Stimulated activated CD4-positive, alpha-beta T cell treated with anti-CD3 and anti-CD28 coated beads, Interleukin-2, amount 100 ng/mL, for 24 hours (primary cell): ENCODE results near the gene LATS1.
"Not testable (repeated sequence)": the region's sequence is repeated elsewhere in the genome, so short reads cannot be mapped to it uniquely, and the experiment has no call there.

ENCODE experiments used
- DNase-seq, 2 donors: peaks; one replicate each; pipeline ENCODE4 v3.0.0-alpha.2; 2020

The LATS1 gene

GRCh38 chr6:149717588-149718458 is at the start of gene LATS1:
Gene LATS1, minus strand, starts transcription at chr6:149718101. Its CDS starts 15,975 bp downstream, at chr6:149702126.
- peak; percentile 92 to 93 for DNase-seq

GRCh38 chr6:149766156-149766769 is 48.4 kb upstream of the LATS1 start:
- no peak for DNase-seq

- no peak for DNase-seq
Measured at GRCh38 chr6:149763866-149764265, 46.0 kb upstream of the LATS1 start.

GRCh38 chr6:149761438-149761837 is 43.5 kb upstream of the LATS1 start:
- DNase-seq: no peak

GRCh38 chr6:149756261-149756636 is 38.3 kb upstream of the LATS1 start:
- no peak for DNase-seq

GRCh38 chr6:149755300-149756260 is 37.7 kb upstream of the LATS1 start:
- DNase-seq: no peak

GRCh38 chr6:149754548-149754947 is 36.6 kb upstream of the LATS1 start:
- no peak for DNase-seq

GRCh38 chr6:149753374-149753637 is 35.4 kb upstream of the LATS1 start:
- not testable (repeated sequence) for DNase-seq

- no peak for DNase-seq
Measured at GRCh38 chr6:149752600-149753373, 34.9 kb upstream of the LATS1 start.

GRCh38 chr6:149751920-149752319 is 34.0 kb upstream of the LATS1 start:
- DNase-seq: not testable (repeated sequence)

GRCh38 chr6:149751239-149751638 is 33.3 kb upstream of the LATS1 start:
- no peak for DNase-seq

GRCh38 chr6:149750136-149750609 is 32.3 kb upstream of the LATS1 start:
- DNase-seq: peak; percentile 66 to 79

GRCh38 chr6:149749594-149750135 is 31.8 kb upstream of the LATS1 start, which contains the start of gene PCMT1:
Gene PCMT1, plus strand, starts transcription at chr6:149749741. Its CDS starts 161 bp downstream, at chr6:149749902.
- DNase-seq: peak; percentile 90

GRCh38 chr6:149749082-149749593 is 31.2 kb upstream of the LATS1 start:
- not testable (repeated sequence) for DNase-seq

- DNase-seq: peak; percentile 94 to 95
Measured at GRCh38 chr6:149746147-149746946, 28.4 kb upstream of the LATS1 start, which contains the start of gene NUP43. Gene NUP43, minus strand, starts transcription at chr6:149746529. Its CDS starts 34 bp downstream, at chr6:149746495.

GRCh38 chr6:149745252-149745651 is 27.4 kb upstream of the LATS1 start:
- not testable (repeated sequence) for DNase-seq

- no peak for DNase-seq
Measured at GRCh38 chr6:149734915-149735314, 17.0 kb upstream of the LATS1 start.

- no peak for DNase-seq
Measured at GRCh38 chr6:149733089-149733720, 15.3 kb upstream of the LATS1 start.

- no peak for DNase-seq
Measured at GRCh38 chr6:149729824-149730223, 11.9 kb upstream of the LATS1 start.
